Measurements from ENCODE around the gene CARNS1. TPM values are rescaled to one million over a fixed set of nuclear protein-coding genes. Genes with fewer than 3 reads are reported as not detected.

Gene CARNS1
- total RNA-seq, 2 experiments from 2014 or later = 9.9 to 10.0 TPM

- peaks cover 25% of the 10 kb centered on the region for H3K4me1 ChIP-seq (ENCODE audit: insufficient read depth, low read length)
- H3K27ac ChIP-seq (ENCODE audit: low read depth in 1 of 2, low read length in 2 of 2) = no peak within 1 kb of the TSS
- Mint-ChIP-seq H3K27ac (no peak within 1 kb of the TSS), H3K36me3 (ENCODE audit: low read depth) (no peaks in the 10 kb centered on the region), H3K4me1 (ENCODE audit: low read depth) (peaks cover 11% of the 10 kb centered on the region), H3K4me3 (no peak within 1 kb of the TSS), H3K9me3 (no peaks in the 10 kb centered on the region), H3K27me3 (no peaks in the 10 kb centered on the region)
- H3K4me3 ChIP-seq (ENCODE audit: low read length) = no peak within 1 kb of the TSS
- H3K27me3 ChIP-seq (ENCODE audit: control insufficient read depth in 1 of 2, insufficient read depth in 2 of 2, low read length in 2 of 2) = no peaks in the 10 kb centered on the region
- no peak for TF ChIP-seq CTCF (IDR thresholded peaks at IDR 0.05)
- ATAC-seq (ENCODE audit: poor library complexity) (no peak), DNase-seq (no peak)
- H3K9me3 ChIP-seq (ENCODE audit: control insufficient read depth in 1 of 2, insufficient read depth in 1 of 2, low read length in 2 of 2) = no peaks in the 10 kb centered on the region
- H3K36me3 ChIP-seq (ENCODE audit: insufficient read depth, low read length) = no peaks in the 10 kb centered on the region
- POLR2A ChIA-PET = interaction anchor here (0.7 to 16.8 kb wide), 4 partner anchors 11 to 50 kb away, joined by 3 to 110 read pairs (median 4); partner anchors contain the start of gene PTPRCAP
- intact Hi-C loops (cut with DNase I, micrococcal nuclease) = no loop called here
- CTCF ChIA-PET = no interaction called here
These were observed 39.6 kb downstream of the CARNS1 start, which contains the start of gene CABP4 for GRCh38 chr11:67455054-67455453. CABP4 (plus strand) TSS chr11:67455354; CDS start chr11:67455424, 70 bp downstream.

GRCh38 chr11:67456068-67456705 lies 40.7 kb downstream of the CARNS1 start:
- no peak for TF ChIP-seq CTCF (IDR thresholded peaks at IDR 0.05)
- Histone ChIP-seq H3K4me3 (ENCODE audit: low read length) (no peak overlapping the region), H3K4me1 (ENCODE audit: insufficient read depth, low read length) (peaks cover 14% of the 10 kb centered on the region), H3K9me3 (ENCODE audit: control insufficient read depth in 1 of 2, insufficient read depth in 1 of 2, low read length in 2 of 2) (no peaks in the 10 kb centered on the region), H3K27ac (ENCODE audit: low read depth in 1 of 2, low read length in 2 of 2) (no peak overlapping the region), H3K27me3 (ENCODE audit: control insufficient read depth in 1 of 2, insufficient read depth in 2 of 2, low read length in 2 of 2) (no peaks in the 10 kb centered on the region), H3K36me3 (ENCODE audit: insufficient read depth, low read length) (no peaks in the 10 kb centered on the region)
- no peak for ATAC-seq (ENCODE audit: poor library complexity)
- ChIA-PET POLR2A (interaction anchor here (0.6 to 16.8 kb wide), 4 partner anchors 12 to 1360 kb away, joined by 3 to 110 read pairs (median 3); partner anchors contain the start of gene PTPRCAP), CTCF (no interaction called here)
- Mint-ChIP-seq H3K4me3 (no peak overlapping the region), H3K36me3 (ENCODE audit: low read depth) (no peaks in the 10 kb centered on the region), H3K9me3 (no peaks in the 10 kb centered on the region), H3K27me3 (no peaks in the 10 kb centered on the region), H3K4me1 (ENCODE audit: low read depth) (peaks cover 7% of the 10 kb centered on the region), H3K27ac (no peak overlapping the region)
- intact Hi-C loops (cut with DNase I, micrococcal nuclease) = no loop called here
- peak in 2 of 14 experiments; percentile 5 to 18 for DNase-seq

- Mint-ChIP-seq H3K27ac (no peak overlapping the region), H3K27me3 (no peaks in the 10 kb centered on the region), H3K4me3 (no peak overlapping the region), H3K4me1 (ENCODE audit: low read depth) (peaks cover 7% of the 10 kb centered on the region), H3K36me3 (ENCODE audit: low read depth) (no peaks in the 10 kb centered on the region), H3K9me3 (no peaks in the 10 kb centered on the region)
- Histone ChIP-seq H3K4me3 (ENCODE audit: low read length) (no peak overlapping the region), H3K36me3 (ENCODE audit: insufficient read depth, low read length) (no peaks in the 10 kb centered on the region), H3K9me3 (ENCODE audit: control insufficient read depth in 1 of 2, insufficient read depth in 1 of 2, low read length in 2 of 2) (no peaks in the 10 kb centered on the region), H3K4me1 (ENCODE audit: insufficient read depth, low read length) (peaks cover 5% of the 10 kb centered on the region), H3K27ac (ENCODE audit: low read depth in 1 of 2, low read length in 2 of 2) (no peak overlapping the region), H3K27me3 (ENCODE audit: control insufficient read depth in 1 of 2, insufficient read depth in 2 of 2, low read length in 2 of 2) (no peaks in the 10 kb centered on the region)
- CTCF ChIA-PET = no interaction called here
- DNase-seq (no peak), ATAC-seq (ENCODE audit: poor library complexity) (no peak)
- POLR2A ChIA-PET = interaction anchor here (0.7 to 16.8 kb wide), 4 partner anchors 19 to 191 kb away, joined by 3 to 110 read pairs (median 4); partner anchors contain the start of gene PTPRCAP
- intact Hi-C loops (cut with DNase I, micrococcal nuclease) = no loop called here
- TF ChIP-seq CTCF (IDR thresholded peaks at IDR 0.05) = no peak
These were observed 42.0 kb downstream of the CARNS1 start for GRCh38 chr11:67457453-67457852.
